Right atrium auricular region (tissue), 2 donors: ENCODE results near the gene PRKCB. TPM values are rescaled to one million over a fixed set of nuclear protein-coding genes. Genes with fewer than 3 reads are reported as not detected.

Experiments used
- DNase-seq: peaks from one replicate; pipeline ENCODE4 v3.0.0-alpha.2; 2019; ENCODE audit warnings: low spot score
- H3K27ac ChIP-seq, 2 donors: fragments of 200-600 bp; sonication (generic); 1 replicate in 1 of 2; 2 replicates in 1 of 2; pipeline ENCODE4 v1.5.1; 2016 to 2019
- H3K27me3 ChIP-seq, 2 donors: fragments of 200-600 bp; sonication (generic); one replicate each; pipeline versions ENCODE4 v1.5.1 to v1.6.0; 2017 to 2019
- H3K36me3 ChIP-seq: fragments of 200-600 bp; sonication (generic); one replicate; pipeline ENCODE4 v1.5.1; 2016
- H3K4me1 ChIP-seq, 2 donors: fragments of 200-600 bp; sonication (generic); one replicate each; pipeline versions ENCODE4 v1.5.1 to v1.6.0; 2017 to 2019
- H3K4me3 ChIP-seq, 2 donors: fragments of 200-600 bp; sonication (generic); 1 replicate in 1 of 2; 2 replicates in 1 of 2; pipeline ENCODE4 v1.5.1; 2017 to 2019; ENCODE audit warnings: mild to moderate bottlenecking in 1 of 2, moderate library complexity in 1 of 2
- H3K9me3 ChIP-seq, 2 donors: fragments of 200-600 bp; sonication (generic); one replicate each; pipeline ENCODE4 v1.5.1; 2019
- total RNA-seq, 2 donors: library from RNA; depleted of rRNA; stranded (reverse); fragments of >200 nt; gene quantifications; one replicate each; pipeline ENCODE4 v1.1.0, GENCODE V29; 2016
- TF ChIP-seq, protein P1 (sequence below), 2 donors: fragments of 200-600 bp; sonication (generic); IDR thresholded peaks; one replicate each; pipeline ENCODE4 v1.5.1; 2019; ENCODE audit warnings: antibody characterized with exemption in 2 of 2

The PRKCB gene
- total RNA-seq, 2 donors from 2014 or later: 0.93 to 3.1 TPM

DNA sequence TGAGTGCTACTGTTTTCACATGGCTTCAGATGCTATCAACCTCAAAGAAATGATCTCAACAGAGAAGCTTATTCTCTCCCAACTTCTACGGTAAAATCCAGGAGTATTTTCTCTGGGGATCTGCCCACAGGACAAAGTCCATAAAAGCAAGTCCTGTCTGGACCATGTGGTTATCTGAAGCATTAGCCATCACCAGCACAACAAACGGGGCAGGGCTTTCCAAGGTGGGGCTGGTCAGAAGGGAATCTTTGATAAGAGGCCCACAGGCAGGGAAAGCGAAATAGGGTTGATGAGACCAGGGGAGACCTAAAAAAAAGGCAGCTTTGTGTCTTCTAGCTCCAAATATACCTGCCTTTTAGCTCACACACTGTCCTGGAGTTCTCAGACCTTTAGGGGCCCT, 381.7 kb downstream of the PRKCB start:
- Histone ChIP-seq H3K4me3 (no peak overlapping the region), H3K4me1 (no peaks in the 10 kb centered on the region), H3K36me3 (no peaks in the 10 kb centered on the region), H3K27me3 (no peaks in the 10 kb centered on the region), H3K9me3 (no peaks in the 10 kb centered on the region), H3K27ac (no peak overlapping the region)
- DNase-seq: no peak
- TF ChIP-seq, protein P1, sequence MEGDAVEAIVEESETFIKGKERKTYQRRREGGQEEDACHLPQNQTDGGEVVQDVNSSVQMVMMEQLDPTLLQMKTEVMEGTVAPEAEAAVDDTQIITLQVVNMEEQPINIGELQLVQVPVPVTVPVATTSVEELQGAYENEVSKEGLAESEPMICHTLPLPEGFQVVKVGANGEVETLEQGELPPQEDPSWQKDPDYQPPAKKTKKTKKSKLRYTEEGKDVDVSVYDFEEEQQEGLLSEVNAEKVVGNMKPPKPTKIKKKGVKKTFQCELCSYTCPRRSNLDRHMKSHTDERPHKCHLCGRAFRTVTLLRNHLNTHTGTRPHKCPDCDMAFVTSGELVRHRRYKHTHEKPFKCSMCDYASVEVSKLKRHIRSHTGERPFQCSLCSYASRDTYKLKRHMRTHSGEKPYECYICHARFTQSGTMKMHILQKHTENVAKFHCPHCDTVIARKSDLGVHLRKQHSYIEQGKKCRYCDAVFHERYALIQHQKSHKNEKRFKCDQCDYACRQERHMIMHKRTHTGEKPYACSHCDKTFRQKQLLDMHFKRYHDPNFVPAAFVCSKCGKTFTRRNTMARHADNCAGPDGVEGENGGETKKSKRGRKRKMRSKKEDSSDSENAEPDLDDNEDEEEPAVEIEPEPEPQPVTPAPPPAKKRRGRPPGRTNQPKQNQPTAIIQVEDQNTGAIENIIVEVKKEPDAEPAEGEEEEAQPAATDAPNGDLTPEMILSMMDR (IDR thresholded peaks at IDR 0.05): no peak

DNA sequence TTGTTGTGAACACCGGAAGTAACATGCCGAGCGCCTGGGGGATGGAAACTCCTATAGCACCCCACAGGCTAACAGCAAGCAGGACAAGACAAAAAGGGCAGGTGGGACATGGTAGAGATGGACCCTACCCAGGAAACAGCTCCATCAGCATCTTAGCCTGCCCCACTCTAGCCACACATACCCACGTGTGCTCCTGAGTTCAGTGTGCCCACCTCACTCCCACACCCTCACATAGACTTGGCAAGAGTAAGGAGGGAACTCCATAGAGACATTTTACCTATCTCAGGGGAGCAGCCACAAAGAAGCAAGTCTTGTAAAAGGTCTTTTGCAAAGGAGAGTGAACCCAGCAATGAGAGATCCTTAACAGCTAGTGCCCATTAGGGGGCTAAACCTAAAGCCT, 382.5 kb downstream of the PRKCB start:
- H3K4me1 ChIP-seq: no peaks in the 10 kb centered on the region
- no peak for DNase-seq
- TF ChIP-seq, protein P1 (IDR thresholded peaks at IDR 0.05): no peak
- H3K9me3 ChIP-seq: no peaks in the 10 kb centered on the region
- H3K27ac ChIP-seq: no peak overlapping the region
- no peak overlapping the region for H3K4me3 ChIP-seq
- H3K27me3 ChIP-seq: no peaks in the 10 kb centered on the region
- no peaks in the 10 kb centered on the region for H3K36me3 ChIP-seq

DNA sequence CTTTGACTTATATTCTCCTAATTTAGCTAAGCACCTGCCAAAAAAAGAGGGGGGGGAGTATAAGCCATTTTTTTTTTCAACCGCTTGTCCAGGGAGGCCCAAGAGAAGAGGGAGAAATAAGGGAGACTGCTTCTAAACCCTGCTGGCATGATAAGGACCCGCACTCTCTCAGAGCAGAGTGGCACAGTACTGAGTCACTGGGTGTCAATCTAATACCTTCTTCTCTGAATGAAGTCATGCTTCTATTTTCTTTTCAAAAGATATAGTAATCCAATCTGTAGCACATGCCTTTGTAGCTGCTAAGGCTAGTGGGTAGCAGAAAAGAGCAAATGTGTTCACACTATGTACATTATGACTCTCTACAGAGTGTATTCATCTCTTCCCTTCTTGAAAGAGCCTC, 385.4 kb downstream of the PRKCB start:
- TF ChIP-seq, protein P1 (IDR thresholded peaks at IDR 0.05): no peak
- Histone ChIP-seq H3K27ac (peak overlapping the region in 1 of 2 donors; percentile 78), H3K9me3 (peaks cover 0 to 4% of the 10 kb centered on the region in 2 donors), H3K4me3 (no peak overlapping the region), H3K4me1 (no peaks in the 10 kb centered on the region), H3K36me3 (no peaks in the 10 kb centered on the region), H3K27me3 (no peaks in the 10 kb centered on the region)
- no peak for DNase-seq

DNA sequence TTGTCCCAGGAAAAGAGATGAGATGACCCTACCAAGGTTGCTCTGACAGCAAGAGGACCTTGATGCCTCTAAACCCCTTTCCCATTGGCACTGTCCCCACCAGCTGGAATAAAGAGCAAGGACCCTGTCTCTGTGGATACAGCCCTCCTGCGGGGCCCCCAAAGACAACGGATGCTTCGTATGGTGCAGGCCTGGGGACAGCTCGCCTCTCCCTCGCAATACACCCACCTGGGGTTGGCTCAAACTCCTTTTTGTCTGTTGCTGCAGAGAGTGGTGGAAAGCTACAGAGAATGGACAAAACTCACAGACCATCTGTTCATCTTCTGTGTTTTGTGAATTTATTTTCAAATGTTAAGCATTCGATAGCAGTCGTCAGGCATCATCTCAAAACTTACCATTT, 392.7 kb downstream of the PRKCB start:
- no peak overlapping the region for H3K27ac ChIP-seq
- TF ChIP-seq, protein P1 (IDR thresholded peaks at IDR 0.05): no peak
- H3K36me3 ChIP-seq: no peaks in the 10 kb centered on the region
- H3K4me1 ChIP-seq: no peaks in the 10 kb centered on the region
- no peaks in the 10 kb centered on the region for H3K27me3 ChIP-seq
- H3K4me3 ChIP-seq: no peak overlapping the region
- DNase-seq: no peak
- peaks cover 0 to 4% of the 10 kb centered on the region in 2 donors for H3K9me3 ChIP-seq

DNA sequence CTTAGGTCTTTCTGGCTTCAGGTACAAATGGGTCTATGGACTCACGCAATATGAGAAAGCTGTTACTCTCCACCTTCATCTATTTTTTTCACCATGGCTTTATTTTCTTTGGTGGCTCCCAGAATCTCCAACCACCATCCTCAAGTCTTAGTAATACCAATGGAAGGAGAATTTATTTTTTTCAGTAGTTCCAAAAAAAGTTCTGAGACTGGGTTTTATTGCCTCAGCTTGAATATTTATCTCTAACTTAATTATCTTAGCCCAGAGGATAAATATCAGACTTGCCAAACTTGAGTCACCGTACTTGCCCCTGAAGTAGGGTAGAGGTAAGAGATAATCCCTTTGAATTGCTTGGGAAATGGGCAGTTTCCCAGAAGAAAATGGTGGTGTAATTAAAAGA, 397.2 kb downstream of the PRKCB start:
- TF ChIP-seq, protein P1 (IDR thresholded peaks at IDR 0.05): no peak
- no peak overlapping the region for H3K27ac ChIP-seq
- DNase-seq: no peak
- H3K27me3 ChIP-seq: no peaks in the 10 kb centered on the region
- no peaks in the 10 kb centered on the region for H3K36me3 ChIP-seq
- peaks cover 0 to 7% of the 10 kb centered on the region in 2 donors for H3K9me3 ChIP-seq
- no peak overlapping the region for H3K4me3 ChIP-seq
- no peaks in the 10 kb centered on the region for H3K4me1 ChIP-seq

DNA sequence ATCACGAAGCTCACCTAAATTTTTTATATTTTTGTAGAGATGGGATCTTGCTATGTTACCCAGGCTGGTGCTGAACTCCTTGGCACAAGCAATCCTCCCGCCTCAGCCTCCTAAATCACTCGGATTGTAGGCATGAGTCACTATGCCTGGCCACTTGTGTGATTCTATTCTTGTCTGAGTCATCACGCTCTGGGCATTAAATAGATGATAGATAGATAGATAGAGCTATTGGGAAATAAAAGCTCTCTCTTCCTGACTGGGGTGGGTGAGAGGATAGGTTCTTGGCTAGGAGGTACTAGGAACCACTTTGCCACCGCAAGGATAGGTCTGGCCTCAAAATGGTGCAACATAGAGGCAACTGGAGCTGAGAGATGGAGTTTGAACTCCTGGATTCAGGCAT, 399.0 kb downstream of the PRKCB start:
- DNase-seq: no peak
- Histone ChIP-seq H3K27me3 (no peaks in the 10 kb centered on the region), H3K27ac (no peak overlapping the region), H3K36me3 (no peaks in the 10 kb centered on the region), H3K9me3 (peaks cover 0 to 7% of the 10 kb centered on the region in 2 donors), H3K4me3 (no peak overlapping the region), H3K4me1 (no peaks in the 10 kb centered on the region)
- TF ChIP-seq, protein P1 (IDR thresholded peaks at IDR 0.05): no peak
